H1 (cell line): ENCODE data around the gene MYO3A. TPM values are rescaled to one million over a fixed set of nuclear protein-coding genes. Genes with fewer than 3 reads are reported as not detected.

ENCODE experiments used
- CTCF ChIA-PET: fragments of 300-600 bp; sonication (Branson Sonifier 250); formaldehyde crosslinking; loops from one replicate; lab custom pipeline; 2021; ENCODE audit not compliant: partially characterized antibody; lab: Charles Lee
- POLR2A ChIA-PET: fragments of 300-600 bp; sonication (Branson Sonifier 250); formaldehyde crosslinking; loops from one replicate; lab custom pipeline; 2021; ENCODE audit warnings: inconsistent platforms; ENCODE audit not compliant: partially characterized antibody; lab: Charles Lee
- DNase-seq, 2 experiments: peaks; one replicate each; pipeline versions ENCODE4 v3.0.0 to v3.0.0-alpha.2; 2010 to 2022; ENCODE audit warnings: low spot score in 2 of 2, low read depth in 1 of 2, mixed read lengths in 1 of 2
- FAIRE-seq: peaks from 2 replicates; lab custom pipeline; 2011; peaks lifted over from hg19 to GRCh38; lab: Jason Lieb, UNC
- H2AFZ ChIP-seq: 2 replicates; pipeline ENCODE4 v1.8.1; 2012; ENCODE audit warnings: low read length, inconsistent platforms
- H2AK5ac ChIP-seq: 2 replicates; pipeline ENCODE4 v1.6.1; 2013; ENCODE audit warnings: low read depth, low read length
- H2BK120ac ChIP-seq: replicated peaks from 2 replicates; pipeline ENCODE3; 2013; ENCODE audit warnings: low read depth, low read length, inconsistent platforms
- H2BK12ac ChIP-seq: 2 replicates; pipeline ENCODE4 v1.6.1; 2013; ENCODE audit warnings: low read depth, low read length
- H2BK15ac ChIP-seq: 2 replicates; pipeline ENCODE4 v1.6.1; 2013; ENCODE audit warnings: low read length
- H2BK20ac ChIP-seq: 2 replicates; pipeline ENCODE4 v1.6.1; 2013; ENCODE audit warnings: low read length
- H2BK5ac ChIP-seq: 2 replicates; pipeline ENCODE4 v1.6.1; 2013; ENCODE audit warnings: low read depth, low read length
- H3K14ac ChIP-seq: 2 replicates; pipeline ENCODE4 v1.6.1; 2013; ENCODE audit warnings: inconsistent platforms; ENCODE audit not compliant: insufficient read length
- H3K18ac ChIP-seq: 2 replicates; pipeline ENCODE4 v1.6.1; 2013; ENCODE audit warnings: low read length; ENCODE audit errors: extremely low read depth
- H3K23ac ChIP-seq: 2 replicates; pipeline ENCODE4 v1.6.1; 2013; ENCODE audit warnings: inconsistent platforms; ENCODE audit not compliant: insufficient read length
- H3K23me2 ChIP-seq: 2 replicates; pipeline ENCODE4 v1.6.1; 2013; ENCODE audit warnings: low read depth, low read length
- H3K27ac ChIP-seq: 2 replicates; pipeline ENCODE4 v1.6.1; 2011; ENCODE audit warnings: low read depth, low read length, inconsistent platforms
- H3K27me3 ChIP-seq, 4 experiments: replicated peaks in 1 of 4; 1 replicate in 1 of 4; 2 replicates in 3 of 4; pipeline versions ENCODE4 v1.6.1 to v1.8.1; 2011 to 2013; ENCODE audit warnings: low read length in 3 of 4, mild to moderate bottlenecking in 3 of 4, inconsistent platforms in 2 of 4, mixed read lengths in 2 of 4, moderate library complexity in 1 of 4; ENCODE audit not compliant: control insufficient read depth in 3 of 4, insufficient read depth in 3 of 4; ENCODE audit errors: extremely low read depth in 1 of 4
- H3K36me3 ChIP-seq, 4 experiments: 2 replicates each; pipeline versions ENCODE4 v1.6.1 to v1.8.1; 2011 to 2013; ENCODE audit warnings: mild to moderate bottlenecking in 4 of 4, low read length in 3 of 4, moderate library complexity in 2 of 4, control low read depth in 1 of 4, inconsistent platforms in 1 of 4; ENCODE audit not compliant: insufficient read depth in 4 of 4, control insufficient read depth in 2 of 4
- H3K4ac ChIP-seq: replicated peaks from 2 replicates; pipeline ENCODE3; 2013; ENCODE audit warnings: low read length, low read depth, mixed read lengths, inconsistent platforms; ENCODE audit not compliant: insufficient read length
- H3K4me1 ChIP-seq, 4 experiments: replicated peaks in 1 of 4; 1 replicate in 1 of 4; 2 replicates in 3 of 4; pipeline versions ENCODE4 v1.6.1 to v1.8.1; 2011 to 2013; ENCODE audit warnings: low read length in 3 of 4, inconsistent platforms in 2 of 4, mixed read lengths in 1 of 4; ENCODE audit not compliant: insufficient read depth in 4 of 4, control insufficient read depth in 3 of 4
- H3K4me2 ChIP-seq, 2 experiments: 2 replicates each; pipeline versions ENCODE4 v1.6.1 to v1.8.1; 2011 to 2013; ENCODE audit warnings: low read depth in 2 of 2, low read length in 2 of 2, control low read depth in 1 of 2, inconsistent platforms in 1 of 2, mild to moderate bottlenecking in 1 of 2; ENCODE audit not compliant: insufficient read depth in 1 of 2
- H3K4me3 ChIP-seq, 4 experiments: fragments of 200-600, 300-600 bp in 1 of 4; sonication (generic), shearing (Covaris generic), sonication (Bioruptor Twin) in 1 of 4; 2 replicates each; pipeline versions ENCODE4 v1.5.1 to v1.8.1; 2011 to 2016; ENCODE audit warnings: low read length in 4 of 4, low read depth in 3 of 4, control low read depth in 2 of 4, inconsistent platforms in 2 of 4, mild to moderate bottlenecking in 2 of 4, mixed read lengths in 1 of 4, moderate library complexity in 1 of 4; ENCODE audit not compliant: insufficient read depth in 2 of 4; ENCODE audit errors: extremely low read depth in 1 of 4
- H3K56ac ChIP-seq: replicated peaks from 2 replicates; pipeline ENCODE3; 2013; ENCODE audit warnings: low read depth, mild to moderate bottlenecking, mixed read lengths, low read length, inconsistent platforms; ENCODE audit not compliant: insufficient read length
- H3K79me1 ChIP-seq: 2 replicates; pipeline ENCODE4 v1.6.1; 2013; ENCODE audit warnings: low read depth, low read length, control low read depth
- H3K79me2 ChIP-seq, 2 experiments: 2 replicates each; pipeline versions ENCODE4 v1.6.1 to v1.8.1; 2012 to 2013; ENCODE audit warnings: low read length in 2 of 2, mild to moderate bottlenecking in 2 of 2, inconsistent platforms in 1 of 2; ENCODE audit not compliant: insufficient read depth in 2 of 2, control insufficient read depth in 1 of 2
- H3K9ac ChIP-seq, 4 experiments: replicated peaks in 1 of 4; 1 replicate in 1 of 4; 2 replicates in 3 of 4; pipeline versions ENCODE4 v1.6.1 to v1.8.1; 2011 to 2013; ENCODE audit warnings: low read depth in 3 of 4, low read length in 3 of 4, control low read depth in 2 of 4, mild to moderate bottlenecking in 2 of 4, moderate library complexity in 2 of 4, inconsistent platforms in 1 of 4; ENCODE audit errors: extremely low read depth in 1 of 4
- H3K9me3 ChIP-seq, 2 experiments: 2 replicates each; pipeline versions ENCODE4 v1.6.1 to v1.8.1; 2012 to 2013; ENCODE audit warnings: mild to moderate bottlenecking in 2 of 2, moderate library complexity in 2 of 2, control low read depth in 1 of 2, inconsistent platforms in 1 of 2, low read depth in 1 of 2, low read length in 1 of 2, mixed read lengths in 1 of 2; ENCODE audit not compliant: insufficient read depth in 2 of 2
- H4K20me1 ChIP-seq, 2 experiments: replicated peaks in 1 of 2; 2 replicates each; pipeline versions ENCODE3 to v1.8.1; 2011 to 2013; ENCODE audit warnings: inconsistent platforms in 2 of 2, low read length in 2 of 2, mild to moderate bottlenecking in 1 of 2; ENCODE audit not compliant: insufficient read depth in 2 of 2, control insufficient read depth in 1 of 2
- H4K5ac ChIP-seq: 2 replicates; pipeline ENCODE4 v1.6.1; 2013; ENCODE audit warnings: low read length, low read depth, mixed read lengths, inconsistent platforms; ENCODE audit not compliant: insufficient read length
- H4K8ac ChIP-seq: 2 replicates; pipeline ENCODE4 v1.8.0; 2013; ENCODE audit warnings: mild to moderate bottlenecking, moderate library complexity, low read length, inconsistent platforms; ENCODE audit not compliant: insufficient read depth; ENCODE audit errors: extremely low read depth
- H4K91ac ChIP-seq: replicated peaks from 2 replicates; pipeline ENCODE3; 2013; ENCODE audit warnings: low read length, mixed read lengths, inconsistent platforms; ENCODE audit not compliant: insufficient read length
- BACH1 ChIP-seq: IDR thresholded peaks from 2 replicates; pipeline ENCODE4 v1.6.1; 2012; ENCODE audit warnings: low read length, improper control_type of control experiment
- JUN ChIP-seq: IDR thresholded peaks from 2 replicates; pipeline ENCODE4 v1.6.1; 2011; ENCODE audit warnings: low read depth, mild to moderate bottlenecking, improper control_type of control experiment, low read length
- MAFK ChIP-seq: IDR thresholded peaks from 2 replicates; pipeline ENCODE4 v1.6.1; 2012; ENCODE audit warnings: low read depth, mild to moderate bottlenecking, improper control_type of control experiment, low read length
- PHF8 ChIP-seq: fragments of 200-600 bp; sonication (generic); conservative IDR thresholded peaks from 2 replicates; pipeline ENCODE4 v1.7.1; 2012; ENCODE audit warnings: low read depth, mild to moderate bottlenecking, inconsistent platforms, low read length, moderate library complexity
- POLR2AphosphoS5 ChIP-seq: IDR thresholded peaks from 2 replicates; pipeline ENCODE4 v1.6.1; 2011; ENCODE audit warnings: low read depth, low read length
- SIN3A ChIP-seq, 2 experiments: IDR thresholded peaks in 1 of 2; conservative IDR thresholded peaks in 1 of 2; 2 replicates each; pipeline ENCODE4 v1.6.1; 2011 to 2012; ENCODE audit warnings: low read length in 2 of 2, improper control_type of control experiment in 1 of 2, low read depth in 1 of 2, mild to moderate bottlenecking in 1 of 2
- SIRT6 ChIP-seq: IDR thresholded peaks from one replicate; pipeline ENCODE4 v1.7.1; 2012; ENCODE audit warnings: low read length, inconsistent platforms
- SP1 ChIP-seq: IDR thresholded peaks from 2 replicates; pipeline ENCODE4 v1.6.1; 2011; ENCODE audit warnings: low read depth, low read length
- SP4 ChIP-seq: IDR thresholded peaks from 2 replicates; pipeline ENCODE4 v1.6.1; 2012; ENCODE audit warnings: low read length, inconsistent platforms
- SRF ChIP-seq: IDR thresholded peaks from 2 replicates; pipeline ENCODE4 v1.6.1; 2011; ENCODE audit warnings: mild to moderate bottlenecking, low read depth, low read length, moderate library complexity
- SUZ12 ChIP-seq: fragments of 200-600 bp; sonication (generic); IDR thresholded peaks from 2 replicates; pipeline ENCODE4 v1.6.1; 2012; ENCODE audit warnings: mild to moderate bottlenecking, inconsistent platforms, low read length, moderate library complexity, mixed read lengths
- TBP ChIP-seq: IDR thresholded peaks from 2 replicates; pipeline ENCODE4 v1.6.1; 2011; ENCODE audit warnings: low read depth, low read length, improper control_type of control experiment
- ZNF274 ChIP-seq: IDR thresholded peaks from 2 replicates; pipeline ENCODE4 v1.7.0; 2012; ENCODE audit warnings: low read length, borderline replicate concordance; ENCODE audit errors: extremely low read depth
- WGBS, 2 experiments: shearing (Covaris generic) in 1 of 2; methylation state at CpG; one replicate each; pipeline versions ENCODE4 v1.1.6 to v1.1.7; 2013 to 2015; ENCODE audit warnings: low lambda C conversion rate in 2 of 2, mixed read lengths in 2 of 2, inconsistent platforms in 1 of 2, low coverage in 1 of 2, missing lambda C conversion rate in 1 of 2; ENCODE audit not compliant: insufficient replicate concordance in 2 of 2, insufficient coverage in 1 of 2, insufficient read length in 1 of 2; ENCODE audit errors: extremely low coverage in 1 of 2, missing lambda C conversion rate in 1 of 2; 5-methylcytosine and 5-hydroxymethylcytosine counted together
- polyA plus RNA-seq, 7 experiments: library from polyadenylated mRNA; depleted of rRNA in 3 of 7; stranded (reverse) in 5 of 7; unstranded in 2 of 7; fragments of >200 nt in 5 of 7; fragments of 200-250 nt in 2 of 7; gene quantifications; 1 replicate in 5 of 7; 2 replicates in 1 of 7; 4 replicates in 1 of 7; pipeline versions ENCODE4 v1.2.1 to v1.2.3, GENCODE V29; 2011 to 2013; ENCODE audit warnings: missing spikeins in 2 of 7, mixed read lengths in 2 of 7
- total RNA-seq: library from RNA; stranded (reverse); fragmentation: NEBNext Ultra II Directional; extraction: Animal tissue kit (Norgen Biotek cat#: 25700); gene quantifications from 2 replicates; pipeline ENCODE4 v1.2.1, GENCODE V29; 2021

MYO3A gene
- total and polyA plus RNA-seq, 2 of the 8 experiments (the other 6 are each of a cell fraction or from before 2014, with no cell fraction given) = 3.9 to 5.3 TPM

DNA sequence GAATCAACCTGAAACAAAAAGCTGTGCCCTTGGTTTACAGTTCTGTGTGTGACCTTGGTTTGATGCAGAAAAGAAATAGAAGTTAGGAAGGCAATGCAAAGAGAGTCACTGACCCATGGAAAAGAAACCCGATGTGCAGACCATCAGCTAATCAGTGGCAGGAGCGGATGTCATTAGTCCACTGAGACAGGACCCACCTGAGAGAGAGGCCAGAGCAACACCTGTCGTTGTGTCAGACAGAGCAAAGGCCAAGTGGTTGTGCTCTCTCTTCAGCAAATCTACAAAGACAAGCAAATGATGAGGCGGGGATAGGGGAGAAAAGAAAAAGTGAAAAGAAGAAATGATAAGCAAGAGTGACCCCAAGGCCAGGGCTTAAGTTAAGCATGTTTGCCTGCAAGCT is 291.3 kb downstream of the MYO3A start:
- Histone ChIP-seq H4K5ac (no peak overlapping the region), H3K18ac (no peak overlapping the region), H2BK15ac (no peak overlapping the region), H2BK20ac (no peak overlapping the region), H3K27ac (no peak overlapping the region), H3K23ac (no peak overlapping the region), H3K9me3 (no peaks in the 10 kb centered on the region), H2BK5ac (no peak overlapping the region), H4K8ac (no peak overlapping the region), H3K4me1 (peaks cover 0 to 5% (median 2%) of the 10 kb centered on the region in 4 experiments; a peak in 3 of 7 replicates), H3K4me2 (no peak overlapping the region), H2AK5ac (no peak overlapping the region), H3K4me3 (no peak overlapping the region), H3K4ac (no peak overlapping the region), H2BK120ac (no peak overlapping the region), H4K91ac (no peak overlapping the region), H3K56ac (no peak overlapping the region), H2AFZ (no peak overlapping the region), H3K79me1 (no peaks in the 10 kb centered on the region; the same call in 1 of the 2 replicates), H3K79me2 (no peaks in the 10 kb centered on the region), H3K27me3 (peaks cover 0 to 9% (median 3%) of the 10 kb centered on the region in 4 experiments; a peak in 4 of 7 replicates), H3K14ac (no peak overlapping the region), H4K20me1 (no peaks in the 10 kb centered on the region), H3K9ac (no peak overlapping the region), H3K23me2 (no peaks in the 10 kb centered on the region), H3K36me3 (no peaks in the 10 kb centered on the region), H2BK12ac (no peak overlapping the region)
- TF ChIP-seq POLR2AphosphoS5 (no peak), SP4 (no peak), SUZ12 (no peak), PHF8 (no peak), TBP (no peak), SRF (no peak), JUN (no peak), SP1 (no peak), SIRT6 (no peak), BACH1 (no peak), SIN3A (conservative IDR thresholded peaks at IDR 0.05 in 1 of 2, IDR thresholded peaks at IDR 0.05 in 1 of 2; ENCODE audit: low read depth in 1 of 2, low read length in 2 of 2) (no peak), MAFK (no peak), ZNF274 (no peak)
- 100% methylated on average over 4 of the region's 4 CpGs; no CpG with 5 or more reads in 1 of the 2 experiments for WGBS, 2 experiments
- ChIA-PET CTCF (interaction anchor here (1.4 kb wide), 1 partner anchor 290 kb away, joined by 3 read pairs; no protein-coding TSS in a partner anchor), POLR2A (no interaction called here)
- FAIRE-seq (no peak), DNase-seq (no peak)
